Liver (tissue), 3 donors: ENCODE data around the gene MSRB2.

Source experiments
- FOXA1 ChIP-seq: IDR thresholded peaks from 2 replicates; pipeline ENCODE4 v1.6.1; 2016; ENCODE audit warnings: antibody characterized with exemption
- HNF4G ChIP-seq: IDR thresholded peaks from 2 replicates; pipeline ENCODE4 v1.6.1; 2016; ENCODE audit warnings: antibody characterized with exemption
- TAF1 ChIP-seq: conservative IDR thresholded peaks from 2 replicates; pipeline ENCODE4 v1.6.1; 2016; ENCODE audit warnings: antibody characterized with exemption, mild to moderate bottlenecking
- YY1 ChIP-seq: IDR thresholded peaks from 2 replicates; pipeline ENCODE4 v1.6.1; 2016; ENCODE audit warnings: antibody characterized with exemption, mild to moderate bottlenecking
- TF ChIP-seq, protein P1 (sequence below): fragments of 150-350 bp; IDR thresholded peaks from 2 replicates; pipeline ENCODE4 v1.5.1; 2017; ENCODE audit warnings: improper control_type of control experiment, low read depth, low read length; ENCODE audit not compliant: missing input control
- TF ChIP-seq, protein P2 (sequence below): IDR thresholded peaks from 2 replicates; pipeline ENCODE4 v1.6.1; 2016; ENCODE audit warnings: antibody characterized with exemption
- TF ChIP-seq, protein P3 (sequence below): IDR thresholded peaks from 2 replicates; pipeline ENCODE4 v1.6.1; 2016; ENCODE audit warnings: antibody characterized with exemption, mild to moderate bottlenecking
- TF ChIP-seq, protein P4 (sequence below): IDR thresholded peaks from 2 replicates; pipeline ENCODE4 v1.6.1; 2016; ENCODE audit warnings: antibody characterized with exemption
- donor health status: healthy.
- donor health status: healthy.

DNA sequence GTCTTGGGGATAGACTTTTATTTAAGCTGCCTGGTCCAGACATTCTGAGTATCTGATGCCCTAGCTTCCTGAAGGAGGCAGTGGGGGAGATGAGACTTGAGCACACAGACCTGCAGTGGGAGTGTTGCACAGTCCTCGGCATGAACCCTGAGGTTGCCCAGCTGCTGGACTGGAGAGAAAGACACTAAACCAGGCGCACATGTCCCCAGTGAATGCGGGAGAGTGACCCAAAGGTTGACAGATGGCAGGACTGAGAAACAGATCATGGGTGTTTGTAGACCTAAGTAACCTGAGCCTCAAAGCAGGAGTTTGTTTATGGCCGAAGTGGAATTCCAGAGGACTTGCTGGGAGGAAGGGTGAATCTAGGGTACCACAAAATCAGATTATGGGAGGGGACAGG lies 15.7 kb upstream of the MSRB2 start:
- TF ChIP-seq TAF1, result no peak
- TF ChIP-seq, protein P1, sequence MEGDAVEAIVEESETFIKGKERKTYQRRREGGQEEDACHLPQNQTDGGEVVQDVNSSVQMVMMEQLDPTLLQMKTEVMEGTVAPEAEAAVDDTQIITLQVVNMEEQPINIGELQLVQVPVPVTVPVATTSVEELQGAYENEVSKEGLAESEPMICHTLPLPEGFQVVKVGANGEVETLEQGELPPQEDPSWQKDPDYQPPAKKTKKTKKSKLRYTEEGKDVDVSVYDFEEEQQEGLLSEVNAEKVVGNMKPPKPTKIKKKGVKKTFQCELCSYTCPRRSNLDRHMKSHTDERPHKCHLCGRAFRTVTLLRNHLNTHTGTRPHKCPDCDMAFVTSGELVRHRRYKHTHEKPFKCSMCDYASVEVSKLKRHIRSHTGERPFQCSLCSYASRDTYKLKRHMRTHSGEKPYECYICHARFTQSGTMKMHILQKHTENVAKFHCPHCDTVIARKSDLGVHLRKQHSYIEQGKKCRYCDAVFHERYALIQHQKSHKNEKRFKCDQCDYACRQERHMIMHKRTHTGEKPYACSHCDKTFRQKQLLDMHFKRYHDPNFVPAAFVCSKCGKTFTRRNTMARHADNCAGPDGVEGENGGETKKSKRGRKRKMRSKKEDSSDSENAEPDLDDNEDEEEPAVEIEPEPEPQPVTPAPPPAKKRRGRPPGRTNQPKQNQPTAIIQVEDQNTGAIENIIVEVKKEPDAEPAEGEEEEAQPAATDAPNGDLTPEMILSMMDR, result no peak
- TF ChIP-seq, protein P2, sequence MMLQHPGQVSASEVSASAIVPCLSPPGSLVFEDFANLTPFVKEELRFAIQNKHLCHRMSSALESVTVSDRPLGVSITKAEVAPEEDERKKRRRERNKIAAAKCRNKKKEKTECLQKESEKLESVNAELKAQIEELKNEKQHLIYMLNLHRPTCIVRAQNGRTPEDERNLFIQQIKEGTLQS, result no peak
- TF ChIP-seq, protein P3, sequence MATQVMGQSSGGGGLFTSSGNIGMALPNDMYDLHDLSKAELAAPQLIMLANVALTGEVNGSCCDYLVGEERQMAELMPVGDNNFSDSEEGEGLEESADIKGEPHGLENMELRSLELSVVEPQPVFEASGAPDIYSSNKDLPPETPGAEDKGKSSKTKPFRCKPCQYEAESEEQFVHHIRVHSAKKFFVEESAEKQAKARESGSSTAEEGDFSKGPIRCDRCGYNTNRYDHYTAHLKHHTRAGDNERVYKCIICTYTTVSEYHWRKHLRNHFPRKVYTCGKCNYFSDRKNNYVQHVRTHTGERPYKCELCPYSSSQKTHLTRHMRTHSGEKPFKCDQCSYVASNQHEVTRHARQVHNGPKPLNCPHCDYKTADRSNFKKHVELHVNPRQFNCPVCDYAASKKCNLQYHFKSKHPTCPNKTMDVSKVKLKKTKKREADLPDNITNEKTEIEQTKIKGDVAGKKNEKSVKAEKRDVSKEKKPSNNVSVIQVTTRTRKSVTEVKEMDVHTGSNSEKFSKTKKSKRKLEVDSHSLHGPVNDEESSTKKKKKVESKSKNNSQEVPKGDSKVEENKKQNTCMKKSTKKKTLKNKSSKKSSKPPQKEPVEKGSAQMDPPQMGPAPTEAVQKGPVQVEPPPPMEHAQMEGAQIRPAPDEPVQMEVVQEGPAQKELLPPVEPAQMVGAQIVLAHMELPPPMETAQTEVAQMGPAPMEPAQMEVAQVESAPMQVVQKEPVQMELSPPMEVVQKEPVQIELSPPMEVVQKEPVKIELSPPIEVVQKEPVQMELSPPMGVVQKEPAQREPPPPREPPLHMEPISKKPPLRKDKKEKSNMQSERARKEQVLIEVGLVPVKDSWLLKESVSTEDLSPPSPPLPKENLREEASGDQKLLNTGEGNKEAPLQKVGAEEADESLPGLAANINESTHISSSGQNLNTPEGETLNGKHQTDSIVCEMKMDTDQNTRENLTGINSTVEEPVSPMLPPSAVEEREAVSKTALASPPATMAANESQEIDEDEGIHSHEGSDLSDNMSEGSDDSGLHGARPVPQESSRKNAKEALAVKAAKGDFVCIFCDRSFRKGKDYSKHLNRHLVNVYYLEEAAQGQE, result no peak
- TF ChIP-seq, protein P4, sequence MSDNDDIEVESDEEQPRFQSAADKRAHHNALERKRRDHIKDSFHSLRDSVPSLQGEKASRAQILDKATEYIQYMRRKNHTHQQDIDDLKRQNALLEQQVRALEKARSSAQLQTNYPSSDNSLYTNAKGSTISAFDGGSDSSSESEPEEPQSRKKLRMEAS, result no peak
- no peak for TF ChIP-seq YY1
- TF ChIP-seq HNF4G, result no peak
- no peak for TF ChIP-seq FOXA1
